IPS DF 4.7 (cell line): ENCODE data around the gene DDX60.
"Not testable (repeated sequence)": the region's sequence is repeated elsewhere in the genome, so short reads cannot be mapped to it uniquely, and the experiment has no call there.

ENCODE experiments used
- DNase-seq: peaks from one replicate; pipeline ENCODE4 v3.0.0-alpha.2; 2013; ENCODE audit warnings: low spot score; ENCODE audit errors: extremely low read depth

Gene DDX60

GRCh38 chr4:168304744-168305459 is 13.7 kb downstream of the DDX60 start:
- no peak for DNase-seq

DNA sequence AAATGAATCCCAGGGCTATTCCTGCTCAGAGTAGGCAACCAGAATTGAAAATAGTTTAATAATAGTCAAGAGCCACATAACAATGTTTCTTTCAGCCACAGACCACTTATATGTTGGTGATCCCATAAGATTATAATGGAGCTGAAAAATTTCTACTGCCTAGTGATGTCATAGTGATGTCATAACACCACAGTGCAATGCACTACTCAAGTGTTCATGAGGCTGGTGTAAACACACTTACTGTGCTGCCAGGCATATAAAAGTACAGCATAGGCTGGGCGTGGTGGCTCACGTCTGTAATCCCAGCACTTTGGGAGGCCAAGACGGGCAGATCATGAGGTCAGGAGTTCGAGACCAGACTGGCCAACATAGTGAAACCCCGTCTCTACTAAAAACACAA is 15.1 kb downstream of the DDX60 start:
- DNase-seq, result not testable (repeated sequence)

GRCh38 chr4:168293386-168293975 is 25.1 kb downstream of the DDX60 start:
- DNase-seq, result no peak

- no peak for DNase-seq
These were observed 27.3 kb downstream of the DDX60 start for GRCh38 chr4:168291242-168291641.

GRCh38 chr4:168285850-168286249 is 32.7 kb downstream of the DDX60 start:
- DNase-seq, result not testable (repeated sequence)

DNA sequence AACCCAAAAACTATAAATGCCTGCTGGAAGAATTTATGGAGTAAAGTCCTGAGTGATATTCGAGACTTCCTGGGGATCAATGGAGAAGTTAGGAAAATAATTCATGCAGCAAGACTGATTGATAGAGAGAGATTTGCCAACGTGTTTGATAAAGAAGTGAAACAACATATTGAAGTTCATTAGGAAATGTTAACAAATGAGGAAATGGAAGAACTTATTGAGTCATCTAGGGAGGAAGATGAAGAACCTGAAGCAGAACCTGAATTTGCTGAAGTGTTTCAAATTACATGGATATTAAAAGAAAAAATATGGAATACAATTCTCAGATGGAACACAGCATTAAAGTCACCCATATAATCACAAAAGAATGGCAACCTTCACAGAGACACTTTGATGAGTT is 39.0 kb downstream of the DDX60 start:
- no peak for DNase-seq

GRCh38 chr4:168275836-168276235 is 42.7 kb downstream of the DDX60 start:
- DNase-seq, result no peak

DNA sequence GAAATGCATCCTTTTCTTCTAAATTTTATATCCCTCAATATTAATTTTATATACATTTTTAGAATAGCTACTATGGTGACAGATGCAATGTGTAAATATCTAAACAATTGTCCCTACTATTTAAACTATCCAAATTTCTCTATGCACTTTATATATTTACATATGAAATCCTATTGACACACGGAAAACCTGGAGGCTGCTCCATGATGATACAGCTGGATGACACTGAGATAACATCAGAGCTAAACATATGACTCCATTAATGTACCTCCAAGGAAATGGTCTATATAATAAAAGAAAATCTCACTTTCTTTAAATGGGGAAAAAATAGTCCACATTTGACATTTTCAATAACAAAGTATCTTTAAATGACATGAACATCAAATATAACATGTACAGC is 43.7 kb downstream of the DDX60 start:
- DNase-seq, result no peak

DNA sequence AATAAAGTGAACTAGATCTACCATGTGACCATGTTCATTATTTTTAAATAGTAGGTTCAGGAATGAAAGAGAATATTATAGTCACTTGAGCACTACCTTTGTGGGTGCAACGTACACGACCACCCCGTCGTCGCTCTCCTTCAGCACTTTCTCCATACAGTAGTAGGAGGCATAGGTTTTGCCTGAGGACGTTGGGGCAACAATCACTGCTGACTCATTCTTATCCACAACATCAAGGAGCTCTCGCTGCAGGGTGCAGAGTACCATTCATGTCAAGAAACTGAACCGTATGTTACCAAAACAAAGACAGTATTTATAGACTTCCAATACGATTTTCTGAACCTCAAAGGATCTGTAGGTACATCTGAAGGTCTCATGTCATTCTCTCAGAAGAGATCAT is 44.7 kb downstream of the DDX60 start:
- no peak for DNase-seq

DNA sequence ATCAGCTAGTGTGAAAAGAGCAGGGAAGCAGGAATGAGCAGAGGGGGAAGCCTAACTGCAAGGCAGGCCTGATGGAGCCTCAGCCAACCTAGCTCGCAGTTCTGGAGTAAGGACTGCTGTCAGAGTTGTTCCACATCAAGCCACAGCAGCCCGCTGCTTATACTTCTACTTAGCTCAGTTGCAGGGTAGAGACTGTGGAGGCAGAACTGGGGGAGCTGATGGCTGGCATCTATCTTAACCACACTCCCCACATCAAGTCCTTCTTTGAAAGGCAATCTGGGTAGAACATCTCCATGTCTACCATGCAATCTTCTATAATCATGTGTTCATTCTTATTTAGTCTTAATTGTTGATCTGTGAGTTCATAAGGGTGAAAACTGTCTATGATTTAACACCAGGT is 46.1 kb downstream of the DDX60 start:
- no peak for DNase-seq

DNA sequence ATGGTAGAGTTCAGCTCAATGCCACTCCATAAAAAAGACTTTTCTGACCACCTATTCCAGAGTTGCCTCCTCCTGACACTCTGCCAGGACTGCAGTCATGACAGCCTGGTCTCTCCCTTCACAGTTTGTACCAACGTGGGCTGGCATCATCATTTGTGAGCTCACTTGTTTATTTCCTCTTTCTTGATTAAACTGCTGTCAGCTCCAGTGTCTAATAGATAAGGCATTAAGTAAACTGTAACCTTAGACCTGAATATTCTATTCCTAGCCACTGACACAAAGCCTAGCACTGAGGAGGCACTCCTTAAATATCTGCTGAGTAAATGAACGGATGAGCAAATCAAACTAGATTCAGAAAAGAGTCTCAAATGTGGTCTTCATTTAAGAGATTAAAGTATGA is 48.7 kb downstream of the DDX60 start:
- DNase-seq, result no peak

- no peak for DNase-seq
These were observed 53.2 kb downstream of the DDX60 start for GRCh38 chr4:168265327-168265726.

DNA sequence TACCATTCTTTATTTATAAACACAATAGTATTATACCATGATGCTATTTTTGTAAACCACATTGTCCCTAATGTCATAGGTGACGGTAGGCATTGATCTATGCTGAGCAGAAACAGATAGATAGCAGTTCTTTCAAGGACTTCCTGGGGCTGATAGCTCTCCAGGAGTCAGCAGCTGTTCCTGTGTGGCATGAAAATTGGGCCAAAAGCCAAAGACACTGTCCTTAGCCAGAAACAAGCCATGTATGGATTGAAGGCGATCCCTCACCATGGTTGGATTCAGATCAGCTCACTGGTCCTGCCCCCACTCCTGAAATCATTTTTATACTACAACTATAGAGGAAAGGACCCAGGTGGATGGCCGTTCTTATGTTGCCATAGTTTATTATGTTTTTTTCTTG is 53.6 kb downstream of the DDX60 start:
- DNase-seq, result no peak

DNA sequence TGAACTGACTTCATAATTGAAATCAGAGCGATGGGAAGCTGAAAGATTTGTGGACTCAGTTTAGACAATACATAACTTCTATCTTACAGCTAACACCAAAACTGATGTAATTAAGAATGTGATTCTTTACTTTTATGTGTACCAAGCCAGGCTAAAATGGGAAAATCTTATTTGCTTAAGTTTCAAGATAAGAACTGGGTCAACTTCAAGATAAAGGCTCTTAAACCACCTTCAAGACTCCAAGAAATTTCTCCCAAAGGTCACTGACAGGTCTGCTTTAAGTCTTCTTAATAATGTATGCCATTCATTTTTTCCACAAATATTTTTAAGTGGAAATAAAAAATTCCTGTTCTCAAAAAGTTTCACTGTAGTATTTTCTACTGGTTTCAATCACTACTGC is 55.5 kb downstream of the DDX60 start:
- DNase-seq, result no peak

DNA sequence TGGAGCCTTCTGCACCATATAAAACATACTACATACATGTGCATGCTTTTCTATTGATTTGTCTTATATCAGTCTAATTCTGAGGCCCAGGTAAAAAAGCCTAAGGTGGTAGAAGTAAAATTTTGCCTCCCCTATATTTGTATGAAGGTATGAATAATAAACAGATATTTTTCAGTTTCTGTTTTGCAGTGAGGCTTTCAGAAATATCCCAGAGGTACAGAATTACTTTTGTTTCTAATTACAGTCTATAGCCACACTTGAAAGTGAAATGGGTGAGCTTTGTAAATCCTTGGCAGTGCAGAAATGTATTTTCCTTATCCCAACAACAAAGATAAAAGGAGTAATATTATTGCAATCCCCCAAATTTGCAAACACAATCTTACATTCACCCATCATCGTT is 59.5 kb downstream of the DDX60 start:
- DNase-seq, result no peak

GRCh38 chr4:168257768-168258167 is 60.8 kb downstream of the DDX60 start:
- no peak for DNase-seq

GRCh38 chr4:168248176-168248710 is 70.3 kb downstream of the DDX60 start:
- no peak for DNase-seq

- DNase-seq, result no peak
These were observed 70.9 kb downstream of the DDX60 start for GRCh38 chr4:168247603-168248002.

DNA sequence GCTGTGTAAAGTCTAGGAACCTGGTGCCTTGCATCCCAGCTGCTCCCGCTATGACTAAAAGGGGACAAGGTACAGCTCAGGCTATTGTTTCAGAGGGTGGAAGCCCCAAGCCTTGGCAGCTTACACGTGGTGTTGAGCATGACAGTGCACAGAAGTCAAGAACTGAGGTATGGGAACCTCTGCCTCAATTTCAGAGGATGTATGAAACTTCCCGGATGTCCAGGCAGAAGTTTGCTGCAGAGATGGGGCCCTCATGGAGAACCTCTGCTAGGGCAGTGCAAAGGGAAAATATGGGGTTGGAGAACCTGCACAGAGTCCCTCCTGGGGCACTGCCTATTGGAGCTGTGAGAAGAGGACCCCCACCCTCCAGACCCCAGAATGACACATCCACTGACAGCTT is 76.6 kb downstream of the DDX60 start:
- DNase-seq, result no peak

DNA sequence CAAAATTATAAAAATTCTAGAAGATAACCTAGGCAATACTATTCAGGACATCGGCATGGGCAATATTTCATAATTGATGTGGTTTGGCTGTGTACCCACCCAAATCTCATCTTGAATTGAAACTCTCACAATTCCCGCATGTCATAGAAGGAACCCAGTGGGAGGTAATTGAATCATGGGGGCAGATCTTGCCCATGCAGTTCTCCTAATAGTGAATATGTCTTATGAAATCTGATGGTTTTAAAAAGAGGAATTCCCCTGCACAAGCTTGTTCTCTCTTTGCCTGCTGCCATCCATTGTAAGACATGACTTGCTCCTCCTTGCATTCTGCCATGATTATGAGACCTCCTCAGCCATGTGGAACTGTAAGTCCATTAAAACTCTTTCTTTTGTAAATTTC is 77.7 kb downstream of the DDX60 start:
- no peak for DNase-seq

GRCh38 chr4:168221301-168221700 is 97.3 kb downstream of the DDX60 start:
- no peak for DNase-seq

DNA sequence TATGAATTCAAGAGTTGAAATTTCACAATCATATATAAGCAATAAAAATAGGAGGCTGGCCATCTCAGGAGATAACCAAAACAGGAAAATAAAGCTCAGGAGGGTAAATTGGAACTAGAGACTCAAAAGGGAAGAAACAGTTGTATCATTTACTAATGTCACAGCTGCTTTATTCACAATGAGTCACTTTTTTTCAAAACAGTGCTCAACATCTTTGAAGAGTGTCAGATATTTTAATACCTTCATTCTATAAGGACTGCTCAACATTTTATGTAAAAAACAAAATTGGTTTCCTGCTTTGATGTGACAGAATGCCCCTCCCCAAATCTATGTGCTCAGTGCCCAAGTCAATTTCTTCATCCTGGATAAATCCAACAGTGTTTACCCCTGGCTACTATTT is 97.7 kb downstream of the DDX60 start:
- no peak for DNase-seq

DNA sequence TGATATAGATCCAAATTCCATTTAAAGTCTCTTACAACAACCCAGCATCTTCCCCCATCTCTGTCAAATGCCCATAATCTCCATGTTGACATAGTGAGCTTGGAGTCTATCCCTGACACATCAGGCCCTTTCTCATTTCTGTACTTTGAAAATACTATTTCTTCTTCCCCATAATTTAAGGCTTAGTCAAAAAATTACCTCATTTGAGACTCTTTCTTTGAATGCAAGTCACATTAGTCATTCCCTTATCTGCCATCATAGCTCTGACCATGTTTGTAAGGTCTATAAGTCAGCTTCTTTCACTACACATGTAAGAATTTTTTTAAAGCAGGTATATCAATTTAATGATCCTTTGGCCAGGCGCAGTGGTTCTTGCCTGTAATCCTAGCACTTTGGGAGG is 99.9 kb downstream of the DDX60 start:
- DNase-seq, result no peak
